GM18517 (cell line): ENCODE results near the gene DOCK7.

Source experiments
- ATAC-seq: cut with Tn5 transposase; IDR thresholded peaks from one replicate; pipeline ENCODE4 v1.9.1; 2021; ENCODE audit warnings: mild to moderate bottlenecking, moderate library complexity; ENCODE audit not compliant: unreplicated experiment

The DOCK7 gene

GRCh38 chr1:62426237-62426636 lies 261.9 kb downstream of the DOCK7 start:
- no peak for ATAC-seq

DNA sequence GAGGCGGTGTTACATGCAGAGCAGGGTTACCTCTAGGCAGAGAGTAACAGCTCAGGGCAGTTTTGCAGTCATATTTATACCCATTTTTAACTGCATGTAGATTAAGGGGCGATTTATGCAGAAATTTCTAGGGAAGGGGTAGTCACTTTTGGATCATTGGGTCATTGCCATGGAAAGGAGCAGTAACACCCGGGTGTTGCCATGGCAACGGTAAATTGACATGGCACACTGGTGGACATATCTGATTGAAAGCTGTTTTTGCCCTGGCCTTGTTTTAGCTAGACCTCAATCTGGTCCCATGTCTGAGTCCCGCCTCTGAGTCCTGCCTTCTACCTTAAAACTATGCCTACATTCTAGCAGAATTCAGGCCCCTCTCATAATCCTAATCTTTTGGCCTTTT lies 263.1 kb downstream of the DOCK7 start:
- no peak for ATAC-seq

GRCh38 chr1:62424411-62424810 lies 263.8 kb downstream of the DOCK7 start:
- ATAC-seq = no peak

DNA sequence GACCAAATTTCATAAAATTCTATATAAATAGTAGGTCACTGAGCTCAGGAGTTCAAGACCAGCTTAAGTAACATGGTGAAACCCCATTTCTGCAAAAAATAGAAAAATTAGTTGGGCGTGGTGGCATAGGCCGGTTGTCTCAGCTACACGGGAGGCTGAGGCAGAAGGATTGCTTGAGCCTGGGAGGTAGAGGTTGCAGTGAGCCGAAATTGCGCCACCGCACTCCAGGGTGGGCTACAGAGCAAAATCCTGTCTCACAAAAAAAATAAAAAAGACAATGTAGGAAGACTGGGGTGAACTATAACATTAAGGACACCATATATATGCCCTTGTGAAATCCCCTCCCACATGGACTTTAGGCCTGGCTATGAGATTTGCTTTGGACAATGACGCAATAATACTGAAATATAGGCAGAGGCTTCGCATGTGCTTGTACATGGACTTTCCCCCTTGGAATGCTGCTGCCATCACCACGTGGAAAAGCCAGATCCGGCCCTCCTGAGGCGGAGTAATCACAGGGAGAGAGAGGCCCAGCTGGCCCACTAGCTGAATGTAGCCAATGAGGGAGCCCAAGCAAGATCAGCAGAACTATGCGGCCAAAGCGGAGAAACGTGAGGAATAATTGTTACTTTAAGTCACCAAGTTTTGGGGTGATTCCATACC lies 264.5 kb downstream of the DOCK7 start:
- no peak for ATAC-seq

DNA sequence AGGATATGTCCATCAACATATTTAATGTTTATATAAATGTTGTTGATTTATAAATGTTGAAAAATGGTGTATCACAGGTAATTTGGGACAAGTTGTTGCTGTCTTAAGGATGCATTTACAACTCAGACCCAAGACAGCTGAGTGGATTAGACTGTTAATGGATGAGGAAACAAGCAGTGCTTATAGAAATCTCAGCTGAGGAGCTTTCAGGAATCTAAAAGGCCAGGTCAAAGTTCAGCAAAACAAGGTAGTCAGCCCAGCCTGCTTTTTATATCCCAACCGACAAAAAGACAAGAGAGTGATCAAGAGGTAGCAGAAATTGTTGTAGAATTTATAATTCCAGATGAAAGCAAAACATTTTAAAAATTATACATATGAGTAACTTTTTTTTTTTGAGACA lies 268.0 kb downstream of the DOCK7 start:
- ATAC-seq = no peak

DNA sequence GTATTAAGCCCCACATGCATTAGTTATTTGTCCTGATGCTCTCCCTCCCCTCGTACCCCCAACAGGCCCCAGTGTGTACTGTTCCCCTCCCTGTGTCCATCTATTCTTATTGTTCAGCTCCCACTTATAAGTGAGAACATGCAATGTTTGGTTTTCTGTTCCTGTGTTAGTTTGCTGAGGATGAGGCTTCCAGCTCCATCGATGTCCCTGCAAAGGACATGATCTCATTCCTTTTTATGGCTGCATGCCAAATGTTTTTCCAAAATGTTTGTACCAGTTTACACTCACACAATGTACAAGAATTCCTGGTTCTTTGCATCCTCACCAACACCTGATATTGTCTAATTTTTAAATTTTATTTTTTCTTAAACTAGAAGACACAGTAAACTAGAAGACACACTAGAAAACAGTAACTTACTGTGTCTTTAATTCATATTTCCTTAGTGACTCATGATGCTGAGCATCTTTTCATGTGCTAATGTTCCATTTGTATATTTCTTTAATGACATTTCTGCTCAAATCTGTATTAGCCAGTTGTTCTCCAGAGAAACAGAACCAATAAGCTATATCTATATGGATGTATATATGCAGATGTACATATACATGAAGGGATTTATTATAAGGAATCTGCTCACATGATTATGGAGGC lies 270.7 kb downstream of the DOCK7 start:
- ATAC-seq = no peak

DNA sequence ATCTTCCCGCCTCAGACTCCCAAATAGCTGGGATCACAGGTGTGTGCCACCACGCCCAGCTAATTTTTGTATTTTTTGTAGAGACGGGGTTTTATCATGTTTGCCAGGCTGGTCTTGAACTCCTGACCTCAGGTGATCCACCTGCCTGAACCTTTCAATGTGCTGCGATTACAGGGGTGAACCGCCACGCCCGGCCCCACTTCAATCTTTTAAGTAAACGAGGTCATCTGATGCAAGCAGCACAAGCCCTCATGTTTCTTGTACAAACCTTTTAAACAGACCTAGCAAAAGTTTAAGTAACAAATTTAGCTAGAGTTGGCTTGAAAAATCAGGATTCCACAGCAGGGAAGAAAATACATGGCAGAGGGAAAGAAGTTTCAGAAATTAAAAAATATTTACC lies 272.5 kb downstream of the DOCK7 start:
- ATAC-seq = no peak

DNA sequence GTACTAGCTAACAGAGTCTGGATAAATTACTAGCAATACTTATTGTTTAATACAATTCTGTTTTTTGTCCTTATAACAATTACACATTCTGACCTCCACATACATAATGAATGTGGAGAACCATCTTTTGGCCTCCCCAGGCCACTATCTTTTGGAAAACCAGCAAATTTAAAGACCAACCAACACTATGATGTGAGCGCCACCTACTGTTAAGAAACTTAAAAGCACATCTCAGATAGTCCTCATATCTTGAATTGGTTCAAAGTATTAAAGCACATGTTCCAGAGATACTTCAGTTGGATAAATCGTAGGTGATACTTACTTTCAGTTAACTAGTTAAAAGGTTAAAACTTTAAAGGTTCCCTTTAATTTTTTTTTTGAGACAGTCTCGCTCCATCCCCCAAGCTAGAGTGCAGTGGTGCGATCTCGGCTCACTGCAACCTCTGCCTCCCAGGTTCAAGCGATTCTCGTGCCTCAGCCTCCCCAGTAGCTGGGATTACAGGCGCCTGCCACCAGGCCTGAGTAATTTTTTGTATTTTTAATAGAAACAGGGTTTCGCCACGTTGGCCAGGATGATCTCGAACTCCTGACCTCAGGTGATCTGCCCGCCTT lies 280.7 kb downstream of the DOCK7 start:
- no peak for ATAC-seq

DNA sequence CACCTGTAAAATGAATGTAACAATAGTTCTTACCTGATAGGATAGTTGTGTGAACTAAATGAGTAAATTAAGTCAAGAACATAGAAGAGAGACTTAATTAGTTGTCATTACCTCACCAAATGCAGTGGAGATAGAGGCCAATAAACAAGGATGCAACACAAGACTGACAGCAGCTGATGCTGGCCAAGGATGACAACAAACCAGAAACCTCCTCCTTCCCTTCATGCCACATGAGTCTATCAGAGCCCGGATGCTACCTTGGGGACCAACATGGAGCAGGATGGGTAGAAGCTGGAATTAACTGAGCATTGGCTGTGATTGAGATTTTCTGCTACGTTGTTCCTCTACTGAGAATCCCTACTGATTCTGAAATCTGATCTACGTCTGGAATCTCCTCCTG lies 281.6 kb downstream of the DOCK7 start:
- ATAC-seq = no peak

DNA sequence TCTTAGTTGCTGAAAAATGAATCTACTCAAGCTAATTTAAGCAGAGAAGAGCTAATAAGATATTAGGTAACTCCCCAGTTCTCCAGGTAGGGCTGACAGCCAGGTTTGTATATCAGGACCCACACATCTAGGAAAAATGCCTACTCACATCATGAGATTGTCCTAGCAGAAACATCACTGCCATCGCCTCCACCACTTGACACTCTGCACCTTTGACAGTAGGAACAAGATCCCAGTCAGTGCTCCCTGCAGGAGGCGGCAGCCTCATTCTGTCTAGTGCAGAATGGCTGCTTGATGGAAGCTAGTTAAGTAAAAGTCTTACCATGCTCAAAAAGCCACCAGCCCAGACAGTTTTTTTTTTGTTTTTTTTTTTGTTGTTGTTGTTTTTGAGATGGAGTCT lies 282.9 kb downstream of the DOCK7 start:
- ATAC-seq = no peak
